HG02973 (cell line): ENCODE data around the gene RNU1-3.
"Not testable (repeated sequence)": the region's sequence is repeated elsewhere in the genome, so short reads cannot be mapped to it uniquely, and the experiment has no call there.

ENCODE experiments used
- ATAC-seq: cut with Tn5 transposase; IDR thresholded peaks from one replicate; pipeline ENCODE4 v1.9.1; 2021; ENCODE audit warnings: moderate library complexity; ENCODE audit not compliant: unreplicated experiment

RNU1-3 gene

DNA sequence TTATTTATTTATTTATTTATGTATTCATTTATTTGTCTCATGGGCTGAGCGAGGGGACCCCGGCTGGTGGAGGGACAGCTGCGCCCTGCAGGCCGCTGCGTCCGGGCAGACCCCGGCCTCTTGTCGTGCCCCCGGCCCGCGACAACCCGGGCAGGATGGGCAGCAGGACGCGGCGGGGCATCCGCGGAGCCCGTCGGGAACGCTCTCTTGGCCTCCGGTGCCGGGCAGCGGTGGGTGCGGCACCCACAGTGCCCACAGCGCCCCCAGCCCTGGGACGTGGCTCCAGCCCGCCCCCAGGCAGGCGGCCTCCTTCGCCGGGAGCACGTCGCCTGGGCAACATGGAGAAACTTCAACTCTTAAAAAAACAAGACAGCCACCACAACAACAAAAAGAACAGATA lies 8.5 kb downstream of the RNU1-3 start:
- not testable (repeated sequence) for ATAC-seq

DNA sequence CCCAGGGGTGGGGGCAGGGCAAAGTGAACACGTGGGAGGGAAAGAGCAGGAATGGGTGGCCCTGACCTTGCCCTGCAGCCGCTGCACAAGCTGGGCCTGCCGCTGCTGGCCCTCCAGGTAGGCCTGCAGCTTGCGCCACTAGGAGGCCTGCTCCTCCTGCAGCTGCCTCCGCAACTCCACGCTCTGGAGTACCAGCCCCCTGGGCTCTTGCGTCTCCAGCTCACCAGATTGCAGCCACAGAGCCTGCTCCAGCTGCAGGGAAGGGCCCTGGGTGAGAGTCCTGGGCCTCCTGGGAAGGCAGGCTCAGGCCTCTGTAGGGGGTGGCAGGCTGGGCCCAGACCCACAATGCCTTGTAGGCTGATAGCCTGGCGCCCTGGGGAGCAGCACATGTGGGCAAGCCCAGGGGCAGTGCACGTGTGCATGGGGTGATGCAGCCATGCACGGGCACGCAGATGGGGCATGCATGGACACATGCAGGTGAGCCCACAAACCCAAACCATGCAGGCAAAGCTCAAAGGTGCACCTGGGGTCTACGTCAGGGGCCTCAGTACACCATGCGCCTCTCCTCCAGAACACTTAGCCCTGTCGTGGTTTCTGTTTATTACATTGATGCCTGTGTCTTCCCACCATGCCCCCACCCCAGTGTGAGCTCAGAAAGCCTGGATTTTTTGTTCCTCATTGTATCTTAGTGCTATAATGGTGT lies 9.6 kb downstream of the RNU1-3 start:
- not testable (repeated sequence) for ATAC-seq

DNA sequence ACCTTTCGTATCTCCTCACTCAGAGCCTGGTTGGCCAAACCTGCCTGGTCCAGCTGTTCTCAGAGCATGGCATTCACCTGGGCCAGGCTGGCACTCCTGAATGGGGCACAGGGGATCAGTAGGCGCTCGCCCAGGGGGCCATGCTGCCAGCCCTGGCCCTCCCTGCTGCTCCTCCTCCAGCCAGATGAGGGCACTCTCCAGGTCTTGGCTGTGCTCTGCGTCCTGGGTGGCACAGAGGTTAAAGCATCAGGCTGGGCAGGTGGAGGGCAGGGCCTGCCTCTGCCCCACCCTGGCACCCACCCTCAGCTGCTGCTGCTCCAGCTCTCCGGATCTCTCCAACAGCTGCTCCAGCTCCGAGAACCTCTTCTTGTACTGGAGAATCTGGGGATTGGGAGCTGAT lies 10.2 kb downstream of the RNU1-3 start:
- ATAC-seq, result not testable (repeated sequence)

DNA sequence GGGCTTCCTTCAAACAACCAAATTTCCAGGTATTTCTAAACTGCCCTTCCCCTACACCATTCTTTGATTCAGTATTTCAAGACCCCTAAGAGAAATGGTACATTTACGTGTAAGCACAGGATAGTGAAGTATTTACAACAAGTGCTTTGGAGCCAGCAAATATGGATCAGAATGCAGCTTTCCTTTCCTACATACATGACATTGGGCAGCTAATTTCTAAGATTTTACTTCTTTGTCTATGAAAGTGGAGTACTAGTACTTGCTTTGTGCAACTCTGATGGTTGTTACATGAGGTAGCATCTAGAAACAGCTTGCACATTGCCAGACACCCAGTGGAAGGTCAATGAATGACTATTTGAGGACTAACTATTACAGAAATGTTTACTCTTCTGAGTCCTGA lies 15.2 kb downstream of the RNU1-3 start:
- not testable (repeated sequence) for ATAC-seq

DNA sequence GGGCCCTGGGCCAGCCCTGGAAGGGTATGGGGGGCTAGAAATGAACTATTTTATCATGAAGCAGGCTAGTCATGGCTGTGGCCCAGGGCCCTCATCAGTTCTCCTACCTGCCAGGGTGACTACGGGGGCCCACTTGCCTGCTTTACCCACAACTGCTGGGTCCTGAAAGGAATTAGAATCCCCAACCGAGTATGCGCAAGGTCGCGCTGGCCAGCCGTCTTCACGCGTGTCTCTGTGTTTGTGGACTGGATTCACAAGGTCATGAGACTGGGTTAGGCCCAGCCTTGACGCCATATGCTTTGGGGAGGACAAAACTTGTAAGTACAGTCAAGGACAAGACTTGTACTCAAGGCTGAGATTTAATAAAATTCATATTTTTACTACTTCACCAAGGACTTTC lies 16.8 kb downstream of the RNU1-3 start:
- not testable (repeated sequence) for ATAC-seq

DNA sequence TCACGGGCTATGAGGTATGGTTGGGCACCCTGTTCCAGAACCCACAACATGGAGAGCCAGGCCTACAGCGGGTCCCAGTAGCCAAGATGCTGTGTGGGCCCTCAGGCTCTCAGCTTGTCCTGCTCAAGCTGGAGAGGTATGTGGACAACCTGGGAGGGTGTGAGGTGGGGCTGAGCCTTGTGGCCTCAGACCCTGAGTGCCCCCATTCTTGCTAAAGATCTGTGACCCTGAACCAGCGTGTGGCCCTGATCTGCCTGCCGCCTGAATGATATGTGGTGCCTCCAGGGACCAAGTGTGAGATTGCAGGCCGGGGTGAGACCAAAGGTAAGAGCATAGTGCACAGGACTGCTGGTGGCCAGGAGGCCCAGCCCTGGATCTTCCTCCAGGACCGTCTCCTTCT lies 17.4 kb downstream of the RNU1-3 start:
- not testable (repeated sequence) for ATAC-seq

DNA sequence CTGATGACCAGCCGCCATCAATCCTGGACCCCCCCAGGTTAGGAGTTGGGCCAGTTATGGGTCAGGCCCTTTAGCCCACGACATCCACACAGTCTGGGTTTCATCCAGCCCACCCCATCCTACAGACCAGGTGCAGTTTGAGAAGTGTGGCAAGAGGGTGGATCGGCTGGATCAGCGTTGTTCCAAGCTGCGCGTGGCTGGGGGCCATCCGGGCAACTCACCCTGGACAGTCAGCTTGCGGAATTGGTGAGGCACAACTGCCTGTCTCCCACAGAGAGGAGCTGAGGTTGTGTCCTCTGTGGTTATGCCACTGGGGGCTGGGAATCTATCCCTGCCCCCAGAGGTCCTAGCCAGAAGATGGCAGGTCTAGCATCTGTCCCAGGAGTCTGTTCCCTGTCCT lies 18.0 kb downstream of the RNU1-3 start:
- ATAC-seq, result not testable (repeated sequence)

DNA sequence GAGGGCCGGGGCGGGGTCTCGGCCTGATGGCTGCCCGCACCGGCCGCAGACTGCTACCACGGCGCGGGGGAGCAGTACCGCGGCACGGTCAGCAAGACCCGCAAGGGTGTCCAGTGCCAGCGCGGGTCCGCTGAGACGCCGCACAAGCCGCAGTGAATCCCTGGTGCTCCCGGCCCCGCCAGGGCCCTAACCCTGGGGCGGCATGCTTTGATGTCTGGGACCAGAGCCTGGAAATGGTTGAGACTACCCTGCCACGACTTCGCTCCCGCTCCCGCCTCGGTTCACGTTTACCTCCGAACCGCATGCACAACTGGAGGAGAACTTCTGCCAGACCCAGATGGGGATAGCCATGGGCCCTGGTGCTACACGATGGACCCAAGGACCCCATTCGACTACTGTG lies 18.5 kb downstream of the RNU1-3 start:
- not testable (repeated sequence) for ATAC-seq

DNA sequence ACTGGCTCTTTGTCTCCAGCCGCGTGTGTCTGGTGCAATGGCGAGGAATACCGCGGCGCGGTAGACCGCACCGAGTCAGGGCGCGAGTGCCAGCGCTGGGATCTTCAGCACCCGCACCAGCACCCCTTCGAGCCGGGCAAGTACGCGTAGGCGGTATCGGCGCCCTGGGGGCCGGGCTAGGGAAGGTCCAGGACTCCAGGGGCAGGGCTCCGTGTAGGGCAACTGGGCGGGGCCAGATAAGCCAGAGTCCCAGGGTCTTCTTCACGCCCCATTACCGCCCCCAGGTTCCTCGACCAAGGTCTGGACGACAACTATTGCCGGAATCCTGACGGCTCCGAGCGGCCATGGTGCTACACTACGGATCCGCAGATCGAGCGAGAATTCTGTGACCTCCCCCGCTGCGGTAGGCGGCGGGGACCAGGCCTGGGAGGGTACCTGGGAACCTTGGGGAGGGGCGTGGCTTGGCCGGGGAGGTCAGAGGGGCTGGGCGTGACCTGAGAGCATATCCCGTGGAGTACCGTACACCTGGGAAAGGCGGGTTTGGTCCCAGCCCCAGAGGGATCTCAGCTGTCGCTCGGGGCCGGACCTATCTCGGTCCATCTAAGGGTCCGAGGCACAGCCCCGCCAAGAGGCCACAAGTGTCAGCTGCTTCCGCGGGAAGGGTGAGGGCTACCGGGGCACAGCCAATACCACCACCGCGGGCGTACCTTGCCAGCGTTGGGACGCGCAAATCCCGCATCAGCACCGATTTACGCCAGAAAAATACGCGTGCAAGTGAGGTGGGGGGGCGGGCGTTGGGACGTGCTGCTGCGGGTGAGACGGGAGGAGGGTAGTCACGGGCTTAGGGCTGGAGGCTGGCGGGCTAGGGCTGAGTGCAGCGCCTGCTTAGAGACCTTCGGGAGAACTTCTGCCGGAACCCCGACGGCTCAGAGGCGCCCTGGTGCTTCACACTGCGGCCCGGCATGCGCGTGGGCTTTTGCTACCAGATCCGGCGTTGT lies 19.3 kb downstream of the RNU1-3 start:
- not testable (repeated sequence) for ATAC-seq

DNA sequence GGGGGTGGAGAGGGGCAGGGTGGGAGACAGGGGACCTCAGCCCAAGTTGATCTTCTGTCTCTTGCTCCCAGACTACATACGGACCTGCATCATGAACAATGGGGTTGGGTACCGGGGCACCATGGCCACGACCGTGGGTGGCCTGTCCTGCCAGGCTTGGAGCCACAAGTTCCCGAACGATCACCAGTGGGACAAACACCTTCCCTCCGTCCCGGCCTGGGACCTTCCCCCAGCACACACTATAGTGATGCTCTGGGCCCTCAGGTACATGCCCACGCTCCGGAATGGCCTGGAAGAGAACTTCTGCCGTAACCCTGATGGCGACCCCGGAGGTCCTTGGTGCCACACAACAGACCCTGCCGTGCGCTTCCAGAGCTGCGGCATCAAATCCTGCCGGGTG lies 20.0 kb downstream of the RNU1-3 start:
- not testable (repeated sequence) for ATAC-seq

DNA sequence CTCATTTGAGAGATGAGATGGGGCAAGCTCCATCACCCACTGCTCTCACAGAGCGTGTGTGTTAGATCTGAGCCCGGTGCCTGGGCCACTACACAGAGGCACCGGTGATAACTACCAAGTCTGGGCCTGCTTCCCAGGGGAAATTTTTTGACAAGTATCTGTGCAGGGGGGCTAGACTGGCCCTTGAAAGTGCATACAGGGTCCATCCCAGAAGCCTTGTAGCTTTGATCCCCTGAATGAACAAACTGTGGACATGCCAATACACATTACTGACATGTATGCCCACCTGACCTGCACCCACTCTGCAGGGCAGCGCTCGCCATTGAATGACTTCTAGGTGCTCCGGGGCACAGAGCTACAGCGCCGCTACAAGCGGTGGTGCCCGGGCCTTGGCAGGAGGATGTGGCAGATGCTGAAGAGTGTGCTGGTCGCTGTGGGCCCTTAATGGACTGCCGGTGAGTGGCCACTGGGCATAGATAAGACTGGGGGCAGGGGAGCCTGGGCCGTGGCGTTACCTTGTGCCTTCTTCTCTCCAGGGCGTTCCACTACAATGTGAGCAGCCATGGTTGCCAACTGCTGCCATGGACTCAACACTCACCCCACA lies 20.6 kb downstream of the RNU1-3 start:
- ATAC-seq, result not testable (repeated sequence)

DNA sequence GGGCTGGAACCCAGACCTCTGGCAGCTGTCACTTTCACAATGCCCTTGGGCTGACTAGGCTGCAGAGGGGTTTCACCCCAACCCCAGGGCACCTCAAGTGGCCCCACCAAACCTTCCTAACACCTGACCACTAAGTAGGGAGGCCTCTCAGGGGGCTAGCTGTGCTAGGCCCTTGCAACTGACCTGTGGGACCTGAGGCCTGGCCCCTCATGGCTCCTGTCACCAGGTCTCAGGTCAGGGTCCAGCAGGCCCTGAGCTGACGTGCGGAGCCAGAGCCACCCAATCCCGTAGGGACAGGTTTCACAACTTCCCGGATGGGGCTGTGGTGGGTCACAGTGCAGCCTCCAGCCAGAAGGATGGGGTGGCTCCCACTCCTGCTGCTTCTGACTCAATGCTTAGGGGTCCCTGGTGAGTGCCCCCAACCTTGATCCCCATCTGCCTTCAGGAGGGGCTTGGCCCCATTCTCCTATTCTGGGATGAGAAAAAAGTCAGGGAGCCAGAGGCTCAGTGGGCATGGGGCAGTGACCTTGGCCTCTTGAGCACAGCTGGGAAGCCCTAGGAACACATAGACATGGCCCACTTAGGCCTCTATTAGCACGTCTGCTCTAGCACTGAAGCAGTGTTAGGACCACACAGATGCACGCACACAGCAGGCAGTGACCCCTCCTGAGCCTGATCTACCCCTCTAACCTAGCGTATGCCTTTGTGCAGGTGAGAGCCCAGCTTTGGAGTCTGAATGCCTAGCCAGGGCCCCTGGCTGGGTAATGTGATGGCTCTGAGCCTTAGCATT lies 21.3 kb downstream of the RNU1-3 start:
- not testable (repeated sequence) for ATAC-seq

DNA sequence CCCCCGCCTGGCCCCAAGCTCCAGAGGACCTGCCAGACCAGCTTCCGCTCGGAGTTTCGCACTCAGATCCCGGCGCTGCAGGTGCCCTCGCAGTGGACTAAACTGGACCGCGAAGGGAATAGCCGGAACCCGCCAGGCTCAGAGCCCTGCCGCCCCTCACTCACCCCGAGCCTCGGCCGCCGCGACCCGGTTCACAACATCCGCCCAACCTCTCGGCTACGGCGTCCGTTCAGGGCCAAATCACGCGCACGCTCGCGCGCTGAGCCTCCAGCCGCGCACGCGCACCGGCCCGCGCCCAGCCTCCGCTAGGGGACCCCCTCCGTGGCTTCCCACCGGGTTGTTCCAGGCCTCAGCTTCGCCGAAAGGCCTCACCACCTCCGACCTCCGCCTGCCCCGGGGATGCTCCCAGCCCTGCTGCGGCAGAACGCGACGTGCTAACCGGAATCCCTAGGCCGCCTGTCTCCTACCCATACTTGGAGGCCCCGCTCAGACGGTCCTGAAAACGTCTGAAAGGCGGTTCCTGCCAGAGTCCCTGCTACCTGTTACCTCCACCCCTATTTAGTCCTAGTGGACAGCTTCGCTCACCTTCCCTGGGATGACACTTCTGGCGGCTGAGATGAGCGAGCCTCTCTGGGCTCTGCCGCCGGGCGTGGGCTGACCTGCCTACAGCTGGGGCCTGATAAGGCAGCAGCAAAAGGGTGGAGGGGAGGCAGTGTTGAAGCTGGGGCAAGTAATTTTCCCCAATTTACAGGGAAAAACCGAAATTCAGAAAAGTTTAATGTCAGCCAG lies 22.1 kb downstream of the RNU1-3 start:
- peak; percentile 73 for ATAC-seq

DNA sequence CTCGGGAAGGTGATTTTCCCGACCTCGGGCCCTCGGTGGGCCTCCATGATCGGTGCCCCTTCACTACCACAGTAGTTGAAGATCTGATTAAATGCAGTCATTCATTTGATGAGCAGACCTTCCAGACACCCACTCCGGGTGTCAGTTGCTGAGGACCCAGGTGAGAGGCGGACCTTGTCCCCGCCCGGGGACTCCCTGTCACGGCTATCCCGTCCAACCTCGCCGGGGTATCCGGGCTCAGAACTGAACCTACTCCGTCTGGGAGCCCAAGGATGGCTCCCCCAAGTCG lies 22.6 kb downstream of the RNU1-3 start:
- peak; percentile 19 for ATAC-seq

DNA sequence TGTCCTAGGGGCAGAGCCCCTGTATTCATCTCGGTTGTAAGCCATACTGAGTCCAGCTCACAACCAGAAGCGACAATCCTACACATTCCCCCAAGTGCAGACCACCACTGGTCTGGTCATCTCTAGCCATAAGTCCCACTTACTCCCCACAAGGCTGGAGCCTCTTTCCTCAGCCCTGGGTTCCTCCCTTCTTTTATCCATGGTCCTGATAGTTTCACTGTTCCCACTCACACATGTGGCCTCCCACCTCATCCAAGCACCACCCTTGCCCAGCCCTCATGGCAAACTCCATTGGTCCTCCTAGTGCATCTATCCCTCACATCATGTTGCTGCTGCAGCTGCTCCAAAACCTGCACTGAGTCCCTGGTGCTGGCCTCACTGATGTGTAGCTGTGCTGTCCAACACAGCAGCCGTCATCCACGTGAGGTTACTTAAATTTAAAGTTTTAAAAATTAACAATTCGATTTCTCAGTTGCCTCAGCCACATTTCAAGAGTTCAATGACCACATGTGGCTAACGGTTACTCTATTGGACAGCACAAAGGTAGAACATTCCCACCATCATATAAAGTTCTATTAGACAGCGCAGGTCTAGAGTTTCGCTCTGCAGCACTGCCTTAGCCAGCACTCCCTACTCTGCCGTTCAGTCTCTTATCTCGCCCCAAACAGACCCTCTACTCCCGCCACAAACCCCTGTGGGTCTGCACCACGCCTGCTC lies 23.1 kb downstream of the RNU1-3 start:
- ATAC-seq, result not testable (repeated sequence)

DNA sequence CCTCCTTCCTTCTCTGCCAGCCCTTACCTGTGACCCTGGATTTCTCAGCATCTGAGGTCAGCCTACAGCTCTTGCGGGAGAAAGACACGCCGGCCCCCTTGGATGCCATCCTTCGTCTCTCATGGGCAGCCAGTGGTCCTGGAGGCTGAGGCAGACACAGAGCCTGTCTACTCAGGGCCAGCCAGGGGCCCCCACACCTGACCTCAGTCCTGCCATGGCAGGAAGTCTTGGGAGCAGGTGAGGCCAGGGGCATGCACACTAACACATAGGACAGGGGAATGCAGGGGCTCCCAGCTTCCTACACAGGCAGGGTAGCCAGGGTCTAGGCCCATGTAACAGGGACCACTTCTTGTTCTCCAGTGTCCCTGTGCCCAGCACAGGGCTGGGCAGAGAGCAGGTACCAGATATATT lies 23.7 kb downstream of the RNU1-3 start:
- ATAC-seq, result not testable (repeated sequence)

DNA sequence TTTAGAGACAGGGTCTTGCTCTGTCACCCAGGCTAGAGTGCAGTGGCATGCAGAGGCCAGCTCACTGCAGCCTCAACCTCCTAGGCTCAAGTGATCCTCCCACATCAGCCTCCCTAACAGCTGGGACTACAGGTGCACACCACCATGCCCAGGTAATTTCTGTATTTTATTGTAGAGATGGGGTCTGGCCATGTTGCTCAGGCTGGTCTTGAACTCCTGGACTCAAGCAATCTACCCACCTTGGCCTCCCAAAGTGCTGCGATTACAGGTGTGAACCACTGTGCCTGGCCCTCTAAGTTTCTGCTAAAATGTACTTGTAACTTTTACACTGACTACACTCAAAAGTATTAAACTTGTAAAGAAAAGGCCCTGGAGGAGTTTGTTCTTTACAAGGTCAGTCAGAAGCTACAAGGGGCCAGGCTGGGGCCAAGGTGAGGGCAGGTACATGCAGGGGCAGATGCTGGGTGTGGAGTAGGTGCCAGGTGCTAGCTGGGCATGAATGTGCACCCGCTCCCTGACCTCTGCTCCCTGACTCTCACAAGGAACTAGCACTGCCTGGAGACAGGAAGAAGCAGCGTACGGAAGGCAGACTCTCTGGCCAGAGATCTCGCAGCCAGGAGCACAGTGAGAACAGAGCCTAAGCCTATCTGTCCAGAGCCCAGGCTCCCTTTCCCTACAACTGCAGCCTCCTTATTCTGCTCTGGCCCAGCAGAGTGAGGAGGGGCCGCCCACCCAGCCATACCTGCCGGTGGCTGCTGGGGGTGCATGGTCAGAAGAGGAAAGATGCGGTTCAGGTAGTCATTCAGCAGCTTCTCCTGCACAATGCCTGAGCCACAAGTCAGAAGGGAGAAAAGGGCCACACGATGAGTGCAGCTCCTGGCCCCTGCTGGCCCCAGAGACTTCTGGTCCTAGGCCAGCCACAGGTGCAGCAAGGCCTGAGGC lies 24.5 kb downstream of the RNU1-3 start:
- ATAC-seq, result not testable (repeated sequence)
